Epidermal melanocyte (primary cell): ENCODE data around the gene PCDHA3.
"Not testable (repeated sequence)": the region's sequence is repeated elsewhere in the genome, so short reads cannot be mapped to it uniquely, and the experiment has no call there.

Experiments
- DNase-seq: peaks from one replicate; pipeline ENCODE4 v3.0.0; 2011; ENCODE audit warnings: low spot score; ENCODE audit not compliant: insufficient read length

Gene PCDHA3

DNA sequence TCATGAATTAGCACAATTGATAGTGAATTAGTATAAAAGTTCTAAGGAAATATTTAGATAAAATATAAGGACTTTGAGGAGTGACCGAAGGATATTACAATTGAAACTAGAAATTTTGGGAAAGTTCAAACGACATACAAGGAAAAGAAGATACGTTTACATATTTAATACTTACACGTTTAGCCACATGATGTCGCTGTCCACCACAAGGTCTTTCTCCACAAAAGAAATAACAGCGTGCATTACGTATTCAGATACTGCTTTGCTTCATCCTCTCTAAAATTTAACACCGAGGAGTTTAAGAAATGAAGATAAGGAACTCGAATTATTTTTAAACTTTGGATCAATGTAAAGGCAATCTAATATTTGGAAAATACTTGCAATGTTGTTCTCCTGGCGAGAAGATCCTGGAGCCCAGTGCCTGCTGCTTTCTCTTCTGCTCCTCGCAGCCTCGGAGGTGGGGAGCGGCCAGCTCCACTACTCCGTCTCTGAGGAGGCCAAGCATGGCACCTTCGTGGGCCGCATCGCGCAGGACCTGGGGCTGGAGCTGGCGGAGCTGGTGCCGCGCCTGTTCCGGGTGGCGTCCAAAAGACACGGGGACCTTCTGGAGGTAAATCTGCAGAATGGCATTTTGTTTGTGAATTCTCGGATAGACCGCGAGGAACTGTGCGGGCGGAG is at the start of gene PCDHA3:
Gene PCDHA3 (plus strand): TSS at position 242 of the 678 bp plus-strand sequence.
- DNase-seq, result no peak

DNA sequence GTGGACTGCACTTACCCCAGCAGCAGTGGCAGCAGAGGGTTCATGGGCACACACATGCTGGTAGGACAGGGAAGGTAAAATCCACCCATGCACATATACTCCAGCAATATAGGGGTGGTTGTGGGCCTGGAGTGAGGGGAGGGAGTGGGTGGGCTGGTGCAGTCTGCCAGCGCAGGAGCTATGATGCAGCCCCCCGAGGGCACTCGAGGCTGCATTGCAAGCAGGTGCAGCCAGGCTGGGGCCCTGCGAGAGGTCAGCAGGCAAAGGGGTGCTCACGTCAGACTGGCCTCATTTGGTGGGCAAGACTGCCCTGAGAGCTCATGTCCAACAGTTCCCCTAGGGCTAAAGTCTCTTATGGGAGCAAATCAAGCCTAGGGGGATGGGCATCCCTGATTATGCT is 47.3 kb upstream of the PCDHA3 start:
- DNase-seq, result no peak

DNA sequence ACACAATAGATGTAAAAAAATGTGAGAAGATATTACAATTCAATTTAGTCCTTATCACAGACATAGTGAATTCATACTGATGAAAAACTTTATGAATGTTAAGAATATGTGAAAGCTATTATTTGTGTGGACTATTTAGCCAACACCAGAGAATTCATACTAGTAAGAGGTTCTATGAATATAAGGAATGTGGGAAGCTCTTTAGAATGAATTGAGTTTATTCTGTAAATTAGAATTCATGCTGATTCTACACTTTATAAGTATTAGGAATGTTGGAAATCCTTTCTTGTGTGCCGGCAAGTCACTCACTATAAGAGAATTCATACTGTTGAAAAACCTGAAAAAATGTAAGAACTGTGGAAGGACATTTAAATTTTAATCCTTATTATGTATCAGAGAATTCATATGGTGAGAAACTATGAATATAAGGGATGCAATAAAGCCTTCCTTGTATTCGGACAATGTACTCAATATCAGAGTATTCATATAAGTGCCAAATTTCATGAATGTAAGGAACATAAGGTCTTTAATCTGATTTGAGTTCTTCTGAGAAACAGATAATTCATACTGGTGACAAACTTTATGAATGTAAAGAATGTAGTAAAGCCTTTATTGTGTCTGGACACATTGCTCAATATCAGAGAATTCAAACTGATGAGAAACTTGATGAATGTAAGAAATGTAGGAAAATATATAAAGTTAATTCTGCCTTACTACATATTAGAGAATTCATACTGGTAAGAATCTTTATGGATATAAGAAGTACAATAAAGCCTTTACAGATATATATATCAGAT is 36.5 kb upstream of the PCDHA3 start:
- no peak for DNase-seq

GRCh38 chr5:140767444-140767843 is 33.4 kb upstream of the PCDHA3 start:
- DNase-seq, result no peak

- no peak for DNase-seq
Observed at GRCh38 chr5:140780512-140780911, 20.3 kb upstream of the PCDHA3 start.

- DNase-seq, result no peak
Observed at GRCh38 chr5:140785905-140786686, 14.8 kb upstream of the PCDHA3 start, which contains the start of gene PCDHA1. Gene PCDHA1, plus strand, starts transcription at chr5:140786140.

GRCh38 chr5:140787422-140787821 is 13.4 kb upstream of the PCDHA3 start:
- DNase-seq, result not testable (repeated sequence)

- DNase-seq, result not testable (repeated sequence)
Observed at GRCh38 chr5:140787849-140788504, 12.9 kb upstream of the PCDHA3 start.

GRCh38 chr5:140791089-140791488 is 9.8 kb upstream of the PCDHA3 start:
- no peak for DNase-seq

DNA sequence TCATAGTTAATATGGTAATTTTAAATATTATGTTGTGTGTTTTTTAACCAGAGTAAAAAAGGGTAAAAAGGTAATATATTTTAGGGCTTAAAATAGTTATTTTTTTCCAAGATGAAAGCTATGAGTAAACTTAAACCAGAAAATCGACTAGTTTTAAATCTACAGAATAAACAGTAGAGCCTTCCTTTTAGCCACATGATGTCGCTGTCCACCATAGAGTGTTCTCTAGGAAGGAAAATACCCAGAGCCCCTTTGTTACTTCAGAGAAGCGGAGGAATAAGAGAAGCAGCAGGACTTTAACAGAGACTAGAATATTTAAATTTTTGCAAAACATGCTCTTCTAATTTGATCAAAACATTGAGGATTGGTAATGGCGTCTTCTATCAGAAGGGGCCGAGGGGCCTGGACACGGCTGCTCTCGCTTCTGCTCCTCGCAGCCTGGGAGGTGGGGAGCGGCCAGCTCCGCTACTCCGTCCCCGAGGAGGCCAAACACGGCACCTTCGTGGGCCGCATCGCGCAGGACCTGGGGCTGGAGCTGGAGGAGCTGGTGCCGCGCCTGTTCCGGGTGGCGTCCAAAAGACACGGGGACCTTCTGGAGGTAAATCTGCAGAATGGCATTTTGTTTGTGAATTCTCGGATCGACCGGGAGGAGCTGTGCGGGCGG is 6.1 kb upstream of the PCDHA3 start, which contains the start of gene PCDHA2:
Gene PCDHA2 (plus strand): TSS at position 258 of the 664 bp plus-strand sequence.
- DNase-seq, result no peak

DNA sequence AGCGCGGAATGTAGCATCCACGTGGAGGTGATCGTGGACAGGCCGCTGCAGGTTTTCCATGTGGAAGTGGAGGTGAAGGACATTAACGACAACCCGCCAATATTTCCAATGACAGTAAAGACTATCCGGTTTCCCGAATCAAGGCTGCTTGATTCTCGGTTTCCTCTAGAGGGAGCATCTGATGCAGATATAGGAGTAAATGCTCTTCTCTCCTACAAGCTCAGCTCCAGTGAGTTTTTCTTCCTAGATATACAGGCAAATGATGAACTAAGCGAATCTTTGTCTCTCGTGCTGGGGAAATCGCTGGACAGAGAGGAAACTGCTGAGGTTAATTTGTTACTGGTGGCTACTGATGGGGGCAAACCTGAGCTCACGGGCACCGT is 5.6 kb upstream of the PCDHA3 start:
- DNase-seq, result no peak

GRCh38 chr5:140796072-140796717 is 4.7 kb upstream of the PCDHA3 start:
- not testable (repeated sequence) for DNase-seq

DNA sequence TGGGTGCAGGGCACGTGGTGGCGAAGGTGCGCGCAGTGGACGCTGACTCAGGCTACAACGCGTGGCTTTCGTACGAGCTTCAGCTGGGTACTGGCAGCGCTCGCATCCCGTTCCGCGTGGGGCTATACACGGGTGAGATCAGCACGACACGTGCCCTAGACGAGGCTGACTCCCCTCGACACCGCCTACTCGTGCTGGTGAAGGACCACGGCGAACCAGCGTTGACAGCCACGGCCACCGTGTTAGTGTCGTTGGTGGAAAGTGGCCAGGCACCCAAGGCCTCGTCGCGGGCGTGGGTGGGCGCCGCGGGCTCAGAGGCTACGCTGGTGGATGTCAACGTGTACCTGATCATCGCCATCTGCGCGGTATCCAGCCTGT is 4.2 kb upstream of the PCDHA3 start:
- DNase-seq, result no peak

- DNase-seq, result no peak
Observed at GRCh38 chr5:140801494-140801841, 611 bp downstream of the PCDHA3 start.

- not testable (repeated sequence) for DNase-seq
Observed at GRCh38 chr5:140802381-140802780, 1.5 kb downstream of the PCDHA3 start.

DNA sequence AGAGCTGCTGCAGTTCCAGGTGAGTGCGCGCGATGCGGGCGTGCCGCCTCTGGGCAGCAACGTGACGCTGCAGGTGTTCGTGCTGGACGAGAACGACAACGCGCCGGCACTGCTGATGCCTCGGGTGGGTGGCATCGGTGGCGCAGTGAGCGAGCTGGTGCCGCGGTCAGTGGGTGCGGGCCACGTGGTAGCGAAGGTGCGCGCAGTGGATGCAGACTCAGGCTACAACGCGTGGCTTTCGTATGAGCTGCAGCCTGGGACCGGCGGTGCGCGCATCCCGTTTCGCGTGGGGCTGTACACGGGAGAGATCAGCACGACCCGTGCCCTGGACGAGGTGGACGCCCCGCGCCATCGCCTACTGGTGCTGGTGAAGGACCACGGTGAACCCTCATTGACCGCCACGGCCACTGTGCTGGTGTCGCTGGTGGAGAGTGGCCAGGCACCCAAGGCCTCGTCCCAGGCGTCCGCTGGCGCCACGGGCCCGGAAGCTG is 2.0 kb downstream of the PCDHA3 start:
- DNase-seq, result no peak

GRCh38 chr5:140806834-140807775 is 6.2 kb downstream of the PCDHA3 start, which contains the start of gene PCDHA4:
Gene PCDHA4, plus strand, starts transcription at chr5:140807068.
- no peak for DNase-seq

- not testable (repeated sequence) for DNase-seq
Observed at GRCh38 chr5:140808241-140808888, 7.5 kb downstream of the PCDHA3 start.
